Jurkat, Clone E6-1 (cell line): ENCODE data around the gene RAB15.

Source experiments
- DNase-seq: peaks from one replicate; pipeline ENCODE4 v3.0.0-alpha.2; 2011; ENCODE audit warnings: low read depth, low spot score
- H3K4me3 ChIP-seq: 2 replicates; pipeline ENCODE4 v1.5.1; 2011; ENCODE audit warnings: mild to moderate bottlenecking, low read length, control low read depth, moderate library complexity

RAB15 gene

DNA sequence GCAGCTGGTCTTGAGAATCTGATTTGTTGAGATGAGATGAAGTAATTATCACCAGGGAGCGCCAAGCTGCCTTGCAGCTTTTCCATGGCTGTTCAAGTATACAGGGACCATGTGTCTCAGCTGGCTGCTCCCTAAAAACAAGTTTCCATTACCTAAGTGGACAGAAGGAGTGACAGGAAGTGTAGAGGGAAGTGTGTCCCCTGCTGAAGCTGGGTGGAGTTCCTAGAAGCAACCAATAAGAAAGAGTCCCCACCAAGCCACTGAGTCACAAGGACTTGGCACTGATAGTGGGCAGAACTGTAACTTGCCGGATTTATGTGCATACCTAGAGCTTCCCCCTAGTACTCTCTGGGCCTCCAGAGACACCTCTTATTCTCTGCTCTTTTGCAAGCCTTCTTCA, 28.1 kb downstream of the RAB15 start:
- DNase-seq: no peak
- no peak overlapping the region for H3K4me3 ChIP-seq

DNA sequence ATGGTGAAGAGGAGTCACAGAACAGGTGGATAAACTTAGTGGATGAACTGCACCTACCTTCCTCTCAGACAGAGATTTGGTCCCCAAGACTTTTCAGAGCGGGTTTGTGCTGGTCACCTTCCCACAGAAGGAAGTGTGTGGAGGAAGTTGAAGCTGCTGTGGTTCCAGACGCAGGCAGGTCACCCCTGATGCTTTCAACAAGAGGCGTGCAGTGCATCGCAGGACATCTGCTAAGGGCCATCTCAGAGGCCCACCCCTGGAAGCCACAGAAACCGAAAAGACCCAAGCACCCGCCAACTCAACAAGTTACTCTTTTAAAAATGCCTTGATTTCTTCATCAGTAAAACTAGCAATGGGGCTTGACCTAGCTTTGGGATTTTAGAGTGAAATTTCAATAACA, 28.6 kb downstream of the RAB15 start:
- no peak overlapping the region for H3K4me3 ChIP-seq
- DNase-seq: no peak

DNA sequence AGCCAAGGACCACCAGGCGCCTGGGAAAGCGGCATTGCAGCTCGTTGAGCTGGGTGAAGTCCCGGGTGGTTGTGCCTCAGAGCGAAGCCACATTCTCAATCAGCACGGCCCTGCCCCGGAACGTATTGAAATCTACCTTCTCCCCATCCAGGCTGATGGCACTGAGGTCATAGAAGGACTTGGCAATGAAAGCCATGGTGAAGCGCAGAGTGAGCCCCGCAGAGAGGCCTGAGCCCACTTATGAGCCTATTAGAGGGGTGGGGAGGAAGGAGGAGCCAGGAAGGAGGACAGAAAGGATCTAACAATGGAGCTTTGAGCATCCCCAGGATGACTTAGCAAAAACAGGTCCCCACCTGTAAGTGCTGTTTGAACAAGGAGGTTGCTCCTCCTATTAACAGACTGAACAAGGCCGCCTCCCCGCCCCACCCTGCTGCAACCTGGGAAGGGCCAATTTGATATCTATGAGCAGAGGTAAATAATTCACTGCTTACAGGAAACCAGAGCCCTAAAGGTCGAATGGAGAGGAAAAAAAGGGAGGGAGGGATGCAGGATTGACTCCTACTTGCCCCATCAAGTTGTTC, 29.5 kb downstream of the RAB15 start, which contains the start of gene GPX2:
TSS of gene GPX2 (minus strand) at position 215 of the 581 bp plus-strand sequence. CDS start at position 196, 19 bp downstream.
- DNase-seq: no peak
- no peak within 1 kb of the TSS for H3K4me3 ChIP-seq

DNA sequence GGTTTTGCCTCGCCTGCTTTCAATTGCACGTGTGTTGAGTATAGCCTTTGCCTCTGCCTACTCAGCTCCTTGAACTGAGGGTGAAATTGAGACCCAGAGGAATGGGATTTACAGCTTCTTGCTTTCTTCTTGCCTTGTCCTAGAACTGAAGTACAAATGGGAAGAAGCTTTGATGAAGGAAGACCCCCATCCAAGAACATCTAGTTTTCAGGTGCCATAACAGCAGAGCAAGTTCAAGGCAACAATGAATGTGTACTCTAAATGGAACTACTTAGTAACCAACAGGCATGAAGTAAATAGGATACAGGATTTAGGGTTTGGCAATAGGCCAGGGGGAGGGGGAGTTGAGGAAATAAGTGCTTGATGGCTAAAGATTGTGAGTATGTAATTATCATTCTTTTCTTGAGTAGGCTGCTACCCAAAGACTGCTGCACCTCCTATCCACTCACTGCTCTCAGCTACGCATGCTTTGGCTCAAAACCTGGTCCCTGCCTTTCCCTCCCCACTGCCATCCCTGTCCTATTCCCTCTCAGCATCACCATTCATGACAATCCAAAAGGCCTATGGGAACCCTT, 31.7 kb downstream of the RAB15 start:
- DNase-seq: peak; percentile 16
- no peak overlapping the region for H3K4me3 ChIP-seq

DNA sequence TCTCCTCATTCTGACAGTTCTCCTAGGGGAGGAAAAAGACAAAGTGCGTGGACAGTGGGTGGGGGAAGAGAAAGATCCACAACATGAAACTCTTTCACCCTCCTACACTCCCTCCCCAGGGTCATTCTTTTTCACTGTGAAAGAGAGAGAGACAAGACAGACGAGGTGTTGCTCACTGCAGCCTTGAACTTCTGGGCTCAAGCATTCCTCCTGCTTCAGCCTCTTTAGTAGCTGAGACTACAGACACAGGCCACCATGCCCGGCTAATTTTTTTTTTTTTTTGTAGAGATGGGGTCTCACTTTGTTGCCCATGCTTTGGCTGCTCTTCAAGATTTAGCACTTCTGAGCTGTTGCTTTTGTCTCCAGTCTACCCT, 32.3 kb downstream of the RAB15 start:
- H3K4me3 ChIP-seq: no peak overlapping the region
- DNase-seq: no peak

DNA sequence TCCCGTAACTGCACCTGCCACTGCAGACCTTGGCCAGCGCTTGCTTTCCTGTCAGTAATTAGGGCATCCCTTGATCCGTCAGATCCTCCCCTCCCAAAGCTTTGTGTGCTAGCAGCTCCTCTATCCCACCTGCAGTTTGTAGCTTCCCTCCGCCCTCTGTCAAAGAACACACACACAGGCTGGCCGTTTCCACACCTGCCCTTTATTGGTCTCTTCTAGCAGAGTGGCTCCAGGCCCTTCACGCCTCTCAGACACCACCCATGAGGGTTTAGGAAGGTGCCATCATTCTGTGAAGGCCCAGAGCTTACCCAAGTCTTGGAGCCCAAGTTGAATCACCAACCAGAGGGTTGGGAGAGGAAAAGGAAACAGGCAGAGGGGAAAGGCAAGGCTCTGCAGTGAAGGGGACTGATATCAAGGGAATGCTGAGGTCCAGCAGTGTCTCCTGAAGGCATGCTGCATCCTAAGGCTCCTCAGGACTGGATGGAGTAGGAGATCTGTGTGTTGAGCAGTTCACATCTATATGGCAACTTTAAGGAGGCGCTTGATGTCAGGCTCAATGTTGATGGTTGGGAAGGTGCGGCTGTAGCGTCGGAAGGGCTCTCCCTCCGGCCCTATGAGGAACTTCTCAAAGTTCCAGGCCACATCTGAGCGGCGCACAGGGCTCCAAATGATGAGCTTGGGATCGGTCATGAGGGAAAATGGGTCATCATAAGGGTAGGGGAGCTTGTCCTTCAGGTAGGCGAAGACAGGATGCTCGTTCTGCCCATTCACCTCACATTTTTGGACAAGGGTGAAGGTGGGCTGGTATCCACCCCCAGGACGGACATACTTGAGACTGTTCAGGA, 32.9 kb downstream of the RAB15 start:
- no peak overlapping the region for H3K4me3 ChIP-seq
- DNase-seq: no peak

DNA sequence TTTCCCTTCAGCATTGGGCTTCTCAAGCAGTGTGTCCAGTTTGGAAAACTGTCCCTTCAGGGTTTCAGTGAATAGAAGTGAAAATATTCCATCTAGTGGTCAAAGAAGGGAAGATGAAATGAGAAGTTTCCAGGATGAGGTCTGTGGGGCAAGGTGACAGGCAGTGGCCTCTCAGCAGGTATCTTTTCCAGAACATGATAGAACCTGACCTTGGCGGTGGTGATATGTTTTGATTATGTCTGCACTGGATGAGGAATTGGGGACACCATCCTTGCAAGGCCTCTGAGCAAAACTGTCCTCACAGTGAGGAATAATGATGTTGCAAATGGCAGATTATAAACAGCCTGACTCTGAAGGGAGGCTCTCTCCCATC, 34.3 kb downstream of the RAB15 start:
- H3K4me3 ChIP-seq: no peak overlapping the region
- no peak for DNase-seq

DNA sequence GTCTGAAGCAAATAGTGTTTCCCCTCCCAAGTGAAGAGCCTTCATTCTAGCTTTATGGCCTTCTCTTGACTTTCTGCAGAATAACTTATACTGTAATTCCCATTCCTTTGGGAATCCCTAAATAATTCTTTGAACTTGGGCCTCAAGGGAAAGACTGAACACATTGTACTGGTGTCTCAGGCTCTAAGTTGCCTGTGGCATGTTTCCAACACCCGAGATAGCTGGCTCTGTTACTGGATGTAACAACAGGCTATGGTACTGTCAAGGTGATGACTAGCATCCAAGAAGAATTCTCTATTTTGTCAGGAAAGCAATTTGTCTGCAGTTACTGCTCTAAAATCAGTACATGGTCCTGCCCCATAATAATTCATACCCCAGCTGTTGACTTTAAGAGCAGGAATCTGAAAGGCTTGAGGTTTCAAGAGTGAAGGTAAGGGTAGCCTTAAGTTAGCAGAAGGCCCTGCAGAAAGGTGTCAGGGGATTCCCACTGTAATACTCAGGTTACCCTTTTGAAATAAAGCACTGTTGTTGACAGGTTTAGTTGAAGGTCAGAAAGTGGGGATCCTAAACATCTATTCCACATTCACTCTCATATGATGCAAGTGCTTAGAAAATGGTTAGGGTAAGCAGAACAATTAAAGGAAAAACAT, 34.8 kb downstream of the RAB15 start:
- no peak overlapping the region for H3K4me3 ChIP-seq
- no peak for DNase-seq

DNA sequence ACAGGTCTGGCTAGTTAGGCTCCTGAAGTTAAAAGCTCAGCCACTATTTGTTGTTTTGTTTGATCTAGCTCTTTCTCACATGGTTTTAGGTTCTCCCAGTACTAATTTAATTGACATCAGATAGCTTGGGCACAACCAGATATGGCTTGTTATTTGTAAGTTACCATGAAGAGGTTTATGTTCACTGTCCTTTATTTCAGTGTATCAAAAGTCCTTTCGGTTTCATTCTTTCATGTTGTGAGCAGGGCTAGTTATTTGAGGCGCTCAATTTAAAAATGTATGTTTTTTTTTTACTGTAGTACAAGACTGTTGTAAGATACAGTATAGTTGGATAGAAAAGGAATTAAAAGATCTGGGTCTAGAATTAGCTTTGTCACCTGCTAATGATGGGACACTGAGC, 36.6 kb downstream of the RAB15 start:
- H3K4me3 ChIP-seq: no peak overlapping the region
- no peak for DNase-seq

DNA sequence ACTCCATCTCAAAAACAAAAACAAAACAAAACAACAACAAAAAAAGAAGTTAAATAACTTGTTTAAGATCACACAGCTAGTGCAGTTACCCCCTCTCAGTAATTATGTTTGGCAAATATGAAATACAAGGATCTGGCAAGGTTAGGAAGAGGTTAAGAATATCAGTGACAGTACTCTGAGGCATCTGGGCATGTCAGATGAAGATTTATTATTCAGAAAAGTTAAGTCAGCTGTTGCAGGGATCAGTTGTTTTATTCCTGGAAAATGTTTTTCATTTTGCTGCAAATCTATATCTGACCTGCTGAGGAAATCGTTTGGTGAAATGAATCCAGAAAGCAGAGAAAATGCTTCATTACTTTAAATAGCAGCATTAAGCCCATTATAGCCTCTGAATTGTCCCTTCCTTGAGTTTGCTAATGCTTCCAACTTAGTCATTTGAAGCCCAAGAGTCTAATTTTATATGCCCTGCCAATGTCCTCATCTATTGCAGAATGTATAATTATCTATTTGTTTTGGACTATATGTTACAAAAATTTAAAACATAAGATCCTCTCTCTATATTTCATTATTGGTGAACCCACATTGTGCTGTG, 37.7 kb downstream of the RAB15 start:
- DNase-seq: no peak
- no peak overlapping the region for H3K4me3 ChIP-seq

DNA sequence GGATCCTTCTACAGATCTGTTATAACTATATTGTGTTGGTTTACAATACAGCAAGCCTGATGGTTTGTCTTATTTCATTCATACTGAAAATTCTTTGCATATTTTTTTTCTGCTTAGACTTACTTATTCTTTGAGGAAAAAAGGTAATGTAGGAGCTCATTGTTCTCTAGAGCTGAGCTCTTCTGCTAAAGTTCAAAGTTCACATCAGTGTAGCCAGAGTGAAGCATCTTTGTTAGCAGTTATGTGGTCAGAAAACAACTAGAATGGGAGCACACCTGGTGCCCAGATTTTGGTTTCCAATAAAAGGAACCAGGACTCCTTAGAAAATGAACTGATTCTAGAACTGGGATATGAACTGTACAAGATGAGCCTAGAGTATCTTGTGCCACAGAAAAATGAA, 39.9 kb downstream of the RAB15 start:
- no peak for DNase-seq
- H3K4me3 ChIP-seq: no peak overlapping the region

DNA sequence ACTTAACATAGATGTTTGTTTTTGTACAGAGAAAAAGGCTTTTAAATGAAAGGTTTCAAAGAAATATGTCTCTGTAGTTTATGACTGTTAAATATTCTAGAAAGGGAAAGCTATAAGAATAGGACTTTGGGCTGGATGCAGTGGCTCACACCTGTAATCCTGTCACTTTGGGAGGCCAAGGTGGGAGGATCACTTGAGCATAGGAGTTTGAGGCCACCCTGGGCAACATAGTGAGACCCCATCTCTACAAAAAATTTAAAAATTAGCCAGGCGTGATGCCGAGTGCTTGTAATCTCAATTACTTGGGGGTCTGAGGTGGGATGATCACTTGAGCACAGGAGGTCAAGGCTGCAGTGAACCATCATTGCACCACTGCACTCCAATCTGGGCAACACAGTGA, 41.0 kb downstream of the RAB15 start:
- no peak for DNase-seq

DNA sequence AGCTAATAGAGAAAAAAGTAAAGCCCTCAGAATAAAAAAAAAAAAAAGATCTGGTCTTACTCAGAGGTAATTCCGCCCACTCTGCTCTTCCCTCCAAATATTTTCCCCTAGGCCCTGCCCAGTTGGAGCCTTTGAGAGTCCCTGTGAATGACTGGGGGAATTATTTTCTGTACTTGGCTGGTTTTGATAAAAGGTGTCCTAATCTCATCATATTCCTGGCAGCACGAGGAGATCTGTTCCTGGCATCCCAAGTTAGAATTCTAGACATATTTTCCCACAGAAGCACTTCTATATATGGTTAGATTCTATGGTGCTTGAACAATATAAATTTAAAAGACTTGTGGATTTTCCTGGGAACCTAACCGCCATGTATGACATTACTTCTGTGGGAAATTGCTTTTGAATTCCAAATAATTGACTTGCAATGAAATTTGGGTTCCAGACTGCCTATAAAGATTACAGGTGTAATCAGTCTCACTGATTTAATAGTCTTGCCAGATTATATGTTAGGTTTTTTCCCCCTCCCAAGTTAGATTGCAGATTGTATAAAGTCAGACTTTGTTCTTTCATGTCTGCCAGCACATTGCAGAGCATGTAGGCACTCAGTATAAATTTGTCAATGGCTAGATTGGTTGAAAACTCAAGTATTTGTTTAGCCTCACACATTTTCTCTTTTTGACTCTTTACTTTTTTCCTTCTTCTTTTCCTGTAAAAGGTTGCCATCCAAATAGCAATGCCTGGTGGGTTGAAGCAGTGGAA, 41.9 kb downstream of the RAB15 start:
- no peak overlapping the region for H3K4me3 ChIP-seq
- DNase-seq: no peak

More for the DNA sequence above, 41.0 kb downstream of the RAB15 start:
- no peak overlapping the region for H3K4me3 ChIP-seq

DNA sequence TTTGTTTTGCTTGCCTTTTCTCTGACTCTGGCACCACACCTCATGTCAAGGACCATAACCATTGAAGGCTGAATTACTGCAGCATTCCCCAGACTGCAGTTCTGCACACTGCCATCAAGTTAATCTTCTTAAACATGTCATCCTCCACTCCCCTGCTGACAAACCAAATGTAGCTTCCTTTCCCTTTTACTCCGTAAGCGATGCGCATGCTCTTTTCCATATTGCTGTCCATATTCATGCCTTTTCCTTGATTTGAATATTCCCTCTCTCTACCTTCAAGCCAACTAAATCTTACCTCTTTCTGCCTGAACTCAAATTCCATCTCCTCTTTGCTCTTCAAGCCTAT, 43.1 kb downstream of the RAB15 start:
- H3K4me3 ChIP-seq: no peak overlapping the region
- no peak for DNase-seq

DNA sequence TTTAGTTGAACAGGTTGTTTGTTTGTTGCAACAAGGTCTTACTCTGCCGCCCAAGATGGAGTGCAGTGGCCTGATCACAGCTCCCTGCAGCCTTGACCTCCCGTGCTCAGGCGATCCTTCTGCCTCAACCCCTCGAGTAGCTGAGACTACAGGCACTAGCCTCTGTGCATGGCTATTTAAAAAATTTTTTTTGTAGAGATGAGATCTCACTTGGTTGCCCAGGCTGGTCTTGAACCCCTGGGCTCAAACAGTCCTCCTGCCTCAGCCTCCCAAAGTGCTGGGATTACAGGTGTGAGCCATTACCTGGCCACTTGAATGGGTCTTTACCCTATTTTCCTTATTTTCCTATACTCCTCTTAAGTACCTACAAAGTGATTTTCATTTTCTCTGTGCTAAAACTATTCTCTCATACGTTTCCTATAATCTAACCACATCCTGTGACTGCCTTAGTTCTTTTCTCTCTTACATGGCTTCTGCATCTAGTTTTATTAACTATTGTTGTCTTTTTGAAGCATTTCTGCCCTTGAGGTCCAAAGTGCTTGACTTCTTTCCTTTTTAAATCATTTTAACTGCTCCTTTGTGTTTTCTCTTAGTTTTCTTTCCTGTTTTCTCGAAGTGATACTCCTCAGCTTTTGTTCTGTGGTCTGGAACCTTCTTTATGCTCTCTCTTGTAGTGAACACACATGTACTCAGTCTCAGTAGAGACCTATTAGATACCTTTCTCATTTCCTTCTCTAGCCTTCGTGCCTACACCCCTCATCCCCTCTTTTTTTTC, 43.7 kb downstream of the RAB15 start:
- no peak overlapping the region for H3K4me3 ChIP-seq
- peak; percentile 83 for DNase-seq

DNA sequence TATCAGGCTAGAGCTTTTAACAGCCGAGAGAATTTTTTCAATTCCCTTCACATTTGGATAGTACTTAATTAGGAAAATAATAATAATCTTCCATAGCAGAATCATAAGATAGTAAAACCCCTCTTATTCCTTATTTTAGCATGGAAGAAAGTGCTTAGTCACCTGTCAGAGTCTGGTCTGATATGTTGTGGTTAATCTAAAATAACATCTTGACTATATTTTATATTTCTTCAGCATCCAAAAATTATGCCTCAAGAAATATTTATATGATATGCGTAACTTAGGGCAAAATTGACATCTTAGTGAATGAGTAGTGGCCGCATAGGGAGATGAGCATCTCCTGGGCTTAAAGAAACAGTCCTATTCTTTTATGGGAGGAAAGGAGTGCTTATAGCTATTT, 45.1 kb downstream of the RAB15 start:
- DNase-seq: no peak
- H3K4me3 ChIP-seq: no peak overlapping the region

DNA sequence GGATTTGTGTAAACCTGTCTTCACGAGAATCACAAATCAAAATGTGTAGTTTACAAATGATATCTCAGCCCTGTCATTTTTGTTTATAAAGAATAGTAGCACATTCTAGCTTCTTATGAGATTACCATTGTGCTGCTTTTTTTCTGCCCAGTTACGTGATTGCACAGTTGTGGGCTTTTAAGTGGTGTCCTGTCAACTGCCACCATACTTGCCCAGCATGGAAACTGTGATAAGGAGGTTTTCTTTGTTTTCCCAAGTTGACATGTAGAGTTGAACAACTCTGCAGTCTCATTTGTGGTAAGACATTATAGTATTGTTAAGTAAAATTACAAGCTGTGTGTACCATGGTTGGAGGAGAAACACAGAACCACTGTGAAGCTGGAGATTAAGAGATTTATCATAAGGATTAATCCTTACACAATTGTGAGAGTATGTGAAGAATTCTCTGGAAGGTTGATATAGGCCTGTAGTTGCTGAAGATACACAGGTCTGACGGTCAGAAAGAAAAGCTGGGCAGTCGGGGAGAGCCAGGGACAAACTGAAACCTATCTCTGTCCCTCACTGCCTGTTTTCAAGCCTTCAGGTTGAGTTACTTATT, 45.6 kb downstream of the RAB15 start:
- no peak overlapping the region for H3K4me3 ChIP-seq
- DNase-seq: peak; percentile 56

DNA sequence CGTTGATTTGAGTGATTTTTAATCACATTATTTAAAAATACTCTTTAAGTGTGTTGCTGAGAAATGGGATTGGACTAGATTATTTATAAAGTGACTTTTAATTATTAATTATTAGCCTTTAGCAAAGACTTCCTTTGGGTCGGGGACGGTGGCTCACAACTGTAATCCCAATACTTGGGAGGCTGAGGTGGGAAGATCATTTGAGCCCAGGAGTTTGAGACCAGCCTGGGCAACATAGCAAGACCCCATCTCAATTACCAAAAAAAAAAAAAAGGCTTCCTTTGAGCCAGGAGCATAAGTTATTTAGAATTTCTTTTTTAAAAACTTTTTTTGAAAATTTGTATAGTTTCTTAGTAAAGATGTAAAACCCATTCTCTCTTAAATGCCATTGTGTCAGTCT, 49.1 kb downstream of the RAB15 start:
- H3K4me3 ChIP-seq: no peak overlapping the region
- DNase-seq: no peak
